K562 (cell line): Measurements from ENCODE around the gene ZNHIT2. TPM values are rescaled to one million over a fixed set of nuclear protein-coding genes. Genes with fewer than 3 reads are reported as not detected.

Experiments used
- ATAC-seq: fragments of 200-7000 bp; cut with Tn5 transposase; 3 replicates; pipeline ENCODE4 v1.9.1; 2020; ENCODE audit warnings: moderate library complexity
- BruUV-seq: library from RNA; stranded (reverse); fragments of 400-500 nt; replicated peaks from 2 replicates; lab custom pipeline; 2021; lab: Mats Ljungman, UMichigan
- CTCF ChIA-PET: fragments of 300-600 bp; formaldehyde crosslinking; extraction: SDS; loops from one replicate; lab custom pipeline; 2021; ENCODE audit warnings: low intra/inter-chr PET ratio; lab: Yijun Ruan, JAX
- POLR2A ChIA-PET: fragments of 300-600, 350-650 bp; sonication (Branson Sonifier 250); formaldehyde crosslinking; extraction: SDS; loops from one replicate; lab custom pipeline; 2021; ENCODE audit warnings: antibody characterized with exemption, inconsistent platforms; lab: Yijun Ruan, JAX
- DNase-seq, 4 experiments: peaks; one replicate each; pipeline versions ENCODE4 v3.0.0 to v3.0.0-alpha.2; 2011 to 2018; ENCODE audit warnings: low spot score in 3 of 4, mixed read lengths in 3 of 4; ENCODE audit errors: extremely low read depth in 1 of 4
- FAIRE-seq: peaks from 2 replicates; lab custom pipeline; 2011; peaks lifted over from hg19 to GRCh38; lab: Jason Lieb, UNC
- H2AFZ ChIP-seq: 2 replicates; pipeline ENCODE4 v1.6.0; 2011; ENCODE audit warnings: low read depth, low read length, control low read depth, inconsistent platforms
- H3K27ac ChIP-seq: fragments of 200-600 bp; 3 replicates; pipeline ENCODE4 v1.8.0; 2011; ENCODE audit warnings: low read depth, mild to moderate bottlenecking, control low read depth, inconsistent platforms, low read length, moderate library complexity, mixed read lengths; ENCODE audit errors: extremely low read depth
- H3K27me3 ChIP-seq, 2 experiments: fragments of 300-600 bp in 1 of 2; 2 replicates in 1 of 2; 3 replicates in 1 of 2; pipeline versions ENCODE4 v1.6.0 to v1.8.0; 2011; ENCODE audit warnings: inconsistent platforms in 2 of 2, low read length in 2 of 2, mild to moderate bottlenecking in 1 of 2, mixed read lengths in 1 of 2, moderate library complexity in 1 of 2; ENCODE audit not compliant: control insufficient read depth in 2 of 2, insufficient read depth in 2 of 2
- H3K36me3 ChIP-seq: fragments of 300-600 bp; 3 replicates; pipeline ENCODE4 v1.8.0; 2011; ENCODE audit warnings: mild to moderate bottlenecking, low read length, inconsistent platforms; ENCODE audit not compliant: control insufficient read depth, insufficient read depth
- H3K4me1 ChIP-seq, 2 experiments: fragments of 200-600 bp in 1 of 2; replicated peaks in 1 of 2; 2 replicates in 1 of 2; 3 replicates in 1 of 2; pipeline versions ENCODE4 v1.5.1 to v1.8.0; 2011; ENCODE audit warnings: inconsistent platforms in 2 of 2, low read length in 2 of 2, mild to moderate bottlenecking in 1 of 2, mixed read lengths in 1 of 2, moderate library complexity in 1 of 2; ENCODE audit not compliant: control insufficient read depth in 2 of 2, insufficient read depth in 2 of 2
- H3K4me2 ChIP-seq: 2 replicates; pipeline ENCODE4 v1.6.1; 2011; ENCODE audit warnings: low read length, control low read depth, inconsistent platforms, mixed read lengths; ENCODE audit not compliant: insufficient read depth
- H3K4me3 ChIP-seq: fragments of 200-600 bp; sonication (generic), shearing (Covaris generic); 2 replicates; pipeline ENCODE4 v1.5.1; 2016; ENCODE audit warnings: control low read depth, inconsistent platforms
- H3K79me2 ChIP-seq: fragments of 200-600 bp; 3 replicates; pipeline ENCODE4 v1.8.0; 2011; ENCODE audit warnings: low read length, inconsistent platforms; ENCODE audit not compliant: control insufficient read depth, insufficient read depth
- H3K9ac ChIP-seq, 2 experiments: 2 replicates each; pipeline versions ENCODE4 v1.6.0 to v1.6.1; 2011; ENCODE audit warnings: low read depth in 2 of 2, low read length in 2 of 2, control low read depth in 1 of 2, inconsistent platforms in 1 of 2, mild to moderate bottlenecking in 1 of 2, mixed read lengths in 1 of 2; ENCODE audit not compliant: insufficient read depth in 1 of 2
- H3K9me1 ChIP-seq: one replicate; pipeline ENCODE4 v1.6.0; 2011; ENCODE audit warnings: inconsistent platforms, mild to moderate bottlenecking, low read length, moderate library complexity; ENCODE audit not compliant: control insufficient read depth, insufficient read depth
- H3K9me3 ChIP-seq: replicated peaks from 2 replicates; pipeline ENCODE4 v1.5.1; 2011; ENCODE audit warnings: low read depth, low read length, inconsistent platforms; ENCODE audit not compliant: control insufficient read depth, insufficient read depth
- H4K20me1 ChIP-seq: replicated peaks from 2 replicates; pipeline ENCODE4 v1.6.1; 2011; ENCODE audit warnings: low read length, inconsistent platforms, mixed read lengths; ENCODE audit not compliant: control insufficient read depth, insufficient read depth
- CCNT2 ChIP-seq: IDR thresholded peaks from 2 replicates; pipeline ENCODE4 v1.6.1; 2011; ENCODE audit warnings: borderline replicate concordance, low read depth, mild to moderate bottlenecking, moderate library complexity, mixed read lengths, low read length; ENCODE audit not compliant: insufficient read length; ENCODE audit errors: extremely low read depth
- CREB1 ChIP-seq, 2 experiments: sonication (generic) in 1 of 2; formaldehyde crosslinking in 1 of 2; IDR thresholded peaks; 2 replicates each; pipeline versions ENCODE4 v1.6.1 to v1.8.0; 2012 to 2022; ENCODE audit warnings: inconsistent platforms in 1 of 2, mild to moderate bottlenecking in 1 of 2, missing genetic modification reagents in 1 of 2, moderate library complexity in 1 of 2
- CREM ChIP-seq: IDR thresholded peaks from 2 replicates; pipeline ENCODE4 v1.6.1; 2014; ENCODE audit warnings: antibody characterized with exemption, low read depth
- FOXK1 ChIP-seq: sonication (generic); formaldehyde crosslinking; IDR thresholded peaks from 2 replicates; pipeline ENCODE4 v1.8.0; 2022; ENCODE audit warnings: missing genetic modification reagents, mild to moderate bottlenecking, borderline replicate concordance
- FUS ChIP-seq: fragments of 200-400 bp; formaldehyde crosslinking; optimal IDR thresholded peaks from 2 replicates; pipeline ENCODE3; 2017; ENCODE audit warnings: low read depth, low read length
- NCOA6 ChIP-seq: fragments of 450-650 bp; IDR thresholded peaks from 2 replicates; pipeline ENCODE4 v1.6.1; 2017; ENCODE audit warnings: mild to moderate bottlenecking
- OTX1 ChIP-seq: fragments of 450-650 bp; formaldehyde crosslinking; IDR thresholded peaks from 2 replicates; pipeline ENCODE4 v1.4.0; 2022; ENCODE audit warnings: mild to moderate bottlenecking
- POLR2AphosphoS2 ChIP-seq: IDR thresholded peaks from 2 replicates; pipeline ENCODE4 v1.6.1; 2012; ENCODE audit warnings: low read length, improper control_type of control experiment
- SAFB ChIP-seq: fragments of 200-400 bp; formaldehyde crosslinking; IDR thresholded peaks from 2 replicates; pipeline ENCODE4 v1.6.1; 2017; ENCODE audit warnings: low read depth, low read length, borderline replicate concordance
- SNIP1 ChIP-seq: fragments of 450-650 bp; IDR thresholded peaks from 2 replicates; pipeline ENCODE4 v1.7.1; 2017; ENCODE audit warnings: low read depth, mild to moderate bottlenecking
- SNRNP70 ChIP-seq: fragments of 200-400 bp; formaldehyde crosslinking; optimal IDR thresholded peaks from 2 replicates; pipeline ENCODE3; 2017; ENCODE audit warnings: low read depth, low read length
- TGIF2 ChIP-seq: sonication (generic); formaldehyde crosslinking; IDR thresholded peaks from 2 replicates; pipeline ENCODE4 v1.8.1; 2022; ENCODE audit warnings: mild to moderate bottlenecking, missing genetic modification reagents, moderate library complexity
- ZNF431 ChIP-seq: sonication (generic); formaldehyde crosslinking; IDR thresholded peaks from 2 replicates; pipeline ENCODE4 v1.8.0; 2022; ENCODE audit warnings: mild to moderate bottlenecking, missing genetic modification reagents
- WGBS: fragments of 100-300 bp; shearing (Covaris generic); methylation state at CpG from one replicate; pipeline ENCODE4 v1.1.6; 2016; ENCODE audit warnings: low coverage, mixed read lengths; ENCODE audit not compliant: insufficient coverage; ENCODE audit errors: missing lambda C conversion rate; 5-methylcytosine and 5-hydroxymethylcytosine counted together
- in situ Hi-C: fragments of 300-500 bp; cut with MboI; formaldehyde crosslinking; loops from 4 replicates; pipeline ENCODE4 v1.15.0; 2018; ENCODE audit warnings: inconsistent platforms, mixed read lengths
- intact Hi-C: fragments of 100-400 bp; cut with micrococcal nuclease; formaldehyde crosslinking; loops from 2 replicates; pipeline ENCODE4 v1.14.2; 2022
- polyA plus RNA-seq, 8 experiments: library from polyadenylated mRNA; depleted of rRNA in 4 of 8; stranded (reverse) in 5 of 8; unstranded in 3 of 8; fragments of >200 nt; fragmentation: Nextera tagmentation in 2 of 8; fragmentation: Illumina TruSeq in 1 of 8; extraction: Ambion mirVana in 2 of 8; extraction: Trizol in 1 of 8; gene quantifications; 2 replicates each; pipeline versions ENCODE4 v1.2.1 to v1.2.3, GENCODE V29; 2011 to 2014; ENCODE audit warnings: inconsistent platforms in 1 of 8, missing spikeins in 1 of 8
- total RNA-seq, 7 experiments: library from RNA; depleted of rRNA in 6 of 7; stranded (reverse); fragments of >200 nt in 6 of 7; fragmentation: Illumina TruSeq in 2 of 7; extraction: Trizol in 2 of 7; gene quantifications; 2 replicates each; pipeline versions ENCODE4 v1.2.1 to v1.2.3, GENCODE V29; 2011 to 2021; ENCODE audit warnings: low replicate concordance in 1 of 7
- TF ChIP-seq, protein P1 (sequence below): sonication (generic); formaldehyde crosslinking; IDR thresholded peaks from 2 replicates; pipeline ENCODE4 v1.5.0; 2020; ENCODE audit warnings: missing genetic modification reagents
- TF ChIP-seq, protein P2 (sequence below): sonication (generic); formaldehyde crosslinking; IDR thresholded peaks from 2 replicates; pipeline ENCODE4 v1.8.0; 2022; ENCODE audit warnings: mild to moderate bottlenecking, missing genetic modification reagents

ZNHIT2 gene
- total and polyA plus RNA-seq, 9 of the 15 experiments (the other 6 are each of a cell fraction or from before 2014, with no cell fraction given): 0.08 to 39.0 (median 2.5) TPM

DNA sequence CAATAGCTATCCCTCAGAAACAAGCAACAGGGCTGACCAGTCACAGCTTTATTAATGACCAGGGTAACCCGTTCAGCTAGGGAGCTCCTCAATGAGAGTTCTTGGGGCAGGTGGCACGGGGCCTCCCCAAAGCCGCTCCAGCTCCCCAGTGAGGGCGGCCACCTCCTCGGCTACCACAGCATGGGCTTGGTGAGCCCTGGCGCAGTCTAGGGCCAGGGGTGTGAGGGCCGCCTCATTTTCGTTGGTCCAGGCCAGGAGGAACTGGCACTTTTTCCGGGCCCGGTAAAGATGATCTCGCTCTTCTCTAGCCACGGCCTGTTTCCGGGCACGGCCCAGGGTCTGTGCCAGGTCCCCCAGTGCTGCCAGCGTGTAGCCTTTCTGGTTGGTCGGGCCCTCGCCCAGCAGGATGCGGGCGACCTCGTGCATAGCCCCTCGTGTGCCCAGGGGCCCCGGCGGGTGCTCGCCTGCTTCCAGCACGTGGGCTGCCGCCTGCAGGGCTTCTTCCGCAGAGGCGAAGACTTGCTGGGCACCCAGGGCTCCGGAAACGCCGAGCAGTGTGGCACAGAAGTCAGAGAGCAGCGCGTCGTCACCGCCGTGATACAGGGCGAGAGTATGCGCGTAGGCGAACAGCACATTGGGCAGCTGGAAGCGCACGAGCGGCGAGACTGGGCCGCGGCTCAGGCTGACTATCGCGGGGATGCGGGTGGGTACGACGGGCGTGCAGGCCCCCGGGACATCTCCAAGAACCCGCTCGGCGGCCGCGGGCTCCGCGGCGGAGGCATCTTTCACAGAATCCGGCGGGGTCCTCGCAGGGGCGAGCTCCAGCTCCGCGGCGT lies 913 bp downstream of the ZNHIT2 start:
- peak; percentile 6 for ATAC-seq
- WGBS: 7% methylated on average over 49 of the region's 68 CpGs
- TF ChIP-seq CREM (0 out of 2 replicates have a peak, but pooled peaks have one; percentile 4), POLR2AphosphoS2 (0 out of 2 replicates have a peak, but pooled peaks have one; percentile 64), CCNT2 (peak; percentile 10), SAFB (0 out of 2 replicates have a peak, but pooled peaks have one; percentile 13), CREB1 (IDR thresholded peaks at IDR 0.05) (no peak), CREB1 (CRISPR knock-in tag; IDR thresholded peaks at IDR 0.05) (peak; percentile 56; the same call in 1 of the 2 replicates), SNIP1 (no peak), OTX1 (CRISPR knock-in tag) (no peak), TGIF2 (CRISPR knock-in tag) (peak; percentile 66; the same call in 1 of the 2 replicates), NCOA6 (no peak), SNRNP70 (no peak), FOXK1 (peak; percentile 44; the same call in 1 of the 2 replicates), ZNF431 (CRISPR knock-in tag) (peak; percentile 30; the same call in 1 of the 2 replicates), FUS (peak; percentile 11)
- TF ChIP-seq, protein P1, sequence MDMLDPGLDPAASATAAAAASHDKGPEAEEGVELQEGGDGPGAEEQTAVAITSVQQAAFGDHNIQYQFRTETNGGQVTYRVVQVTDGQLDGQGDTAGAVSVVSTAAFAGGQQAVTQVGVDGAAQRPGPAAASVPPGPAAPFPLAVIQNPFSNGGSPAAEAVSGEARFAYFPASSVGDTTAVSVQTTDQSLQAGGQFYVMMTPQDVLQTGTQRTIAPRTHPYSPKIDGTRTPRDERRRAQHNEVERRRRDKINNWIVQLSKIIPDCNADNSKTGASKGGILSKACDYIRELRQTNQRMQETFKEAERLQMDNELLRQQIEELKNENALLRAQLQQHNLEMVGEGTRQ (CRISPR knock-in tag): peak; percentile 38; the same call in 1 of the 2 replicates
- TF ChIP-seq, protein P2, sequence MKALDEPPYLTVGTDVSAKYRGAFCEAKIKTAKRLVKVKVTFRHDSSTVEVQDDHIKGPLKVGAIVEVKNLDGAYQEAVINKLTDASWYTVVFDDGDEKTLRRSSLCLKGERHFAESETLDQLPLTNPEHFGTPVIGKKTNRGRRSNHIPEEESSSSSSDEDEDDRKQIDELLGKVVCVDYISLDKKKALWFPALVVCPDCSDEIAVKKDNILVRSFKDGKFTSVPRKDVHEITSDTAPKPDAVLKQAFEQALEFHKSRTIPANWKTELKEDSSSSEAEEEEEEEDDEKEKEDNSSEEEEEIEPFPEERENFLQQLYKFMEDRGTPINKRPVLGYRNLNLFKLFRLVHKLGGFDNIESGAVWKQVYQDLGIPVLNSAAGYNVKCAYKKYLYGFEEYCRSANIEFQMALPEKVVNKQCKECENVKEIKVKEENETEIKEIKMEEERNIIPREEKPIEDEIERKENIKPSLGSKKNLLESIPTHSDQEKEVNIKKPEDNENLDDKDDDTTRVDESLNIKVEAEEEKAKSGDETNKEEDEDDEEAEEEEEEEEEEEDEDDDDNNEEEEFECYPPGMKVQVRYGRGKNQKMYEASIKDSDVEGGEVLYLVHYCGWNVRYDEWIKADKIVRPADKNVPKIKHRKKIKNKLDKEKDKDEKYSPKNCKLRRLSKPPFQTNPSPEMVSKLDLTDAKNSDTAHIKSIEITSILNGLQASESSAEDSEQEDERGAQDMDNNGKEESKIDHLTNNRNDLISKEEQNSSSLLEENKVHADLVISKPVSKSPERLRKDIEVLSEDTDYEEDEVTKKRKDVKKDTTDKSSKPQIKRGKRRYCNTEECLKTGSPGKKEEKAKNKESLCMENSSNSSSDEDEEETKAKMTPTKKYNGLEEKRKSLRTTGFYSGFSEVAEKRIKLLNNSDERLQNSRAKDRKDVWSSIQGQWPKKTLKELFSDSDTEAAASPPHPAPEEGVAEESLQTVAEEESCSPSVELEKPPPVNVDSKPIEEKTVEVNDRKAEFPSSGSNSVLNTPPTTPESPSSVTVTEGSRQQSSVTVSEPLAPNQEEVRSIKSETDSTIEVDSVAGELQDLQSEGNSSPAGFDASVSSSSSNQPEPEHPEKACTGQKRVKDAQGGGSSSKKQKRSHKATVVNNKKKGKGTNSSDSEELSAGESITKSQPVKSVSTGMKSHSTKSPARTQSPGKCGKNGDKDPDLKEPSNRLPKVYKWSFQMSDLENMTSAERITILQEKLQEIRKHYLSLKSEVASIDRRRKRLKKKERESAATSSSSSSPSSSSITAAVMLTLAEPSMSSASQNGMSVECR (CRISPR knock-in tag): peak; percentile 8

More for the DNA sequence above, 913 bp downstream of the ZNHIT2 start:
- Histone ChIP-seq H3K79me2 (peaks cover 48% of the 10 kb centered on the region), H3K9me1 (no peaks in the 10 kb centered on the region), H3K9ac (peak overlapping the region; percentile 89 to 98), H2AFZ (0 out of 2 replicates have a peak overlapping the region, but pooled peaks have one; percentile 41), H4K20me1 (no peaks in the 10 kb centered on the region), H3K4me2 (peak overlapping the region; percentile 95), H3K4me3 (peak overlapping the region; percentile 95), H3K9me3 (no peaks in the 10 kb centered on the region), H3K4me1 (peaks cover 33 to 50% of the 10 kb centered on the region in 2 experiments), H3K27ac (peak overlapping the region; percentile 86), H3K36me3 (peaks cover 58% of the 10 kb centered on the region), H3K27me3 (no peaks in the 10 kb centered on the region)
- peak in 1 of 4 experiments; percentile 38 for DNase-seq
- intact Hi-C loops (loop anchor here (1.0 to 10.0 kb wide), 3 partner anchors 103 to 232 kb away; partner anchors contain the start of gene CDC42EP2), in situ Hi-C loops (no loop called here)
- no peak for FAIRE-seq
- BruUV-seq: no TSS peak
- CTCF ChIA-PET: interaction anchor here (0.8 to 1.9 kb wide), 4 partner anchors 64 to 269 kb away, joined by 3 to 7 read pairs (median 6); partner anchors contain the start of gene ARL2
- POLR2A ChIA-PET: interaction anchor here (0.6 to 9.5 kb wide), 22 partner anchors 17 to 455 kb away, joined by 3 to 182 read pairs (median 4); partner anchors contain the start of genes BATF2, DPF2, POLA2 and SAC3D1
